Gastroesophageal sphincter (tissue), 3 donors: Measurements from ENCODE around the gene TOX2.

ENCODE experiments used
- CTCF ChIP-seq, 4 experiments: fragments of 200-600 bp in 2 of 4; fragments of 450-650 bp in 2 of 4; sonication (generic) in 1 of 4; IDR thresholded peaks; one replicate each; pipeline ENCODE4 v1.5.1; 2017 to 2019; ENCODE audit warnings: antibody characterized with exemption in 4 of 4, mild to moderate bottlenecking in 2 of 4, moderate library complexity in 2 of 4
- POLR2A ChIP-seq, 2 donors: fragments of 450-650 bp; IDR thresholded peaks; one replicate each; pipeline ENCODE4 v1.6.1; 2017; ENCODE audit warnings: antibody characterized with exemption in 2 of 2, mild to moderate bottlenecking in 2 of 2, moderate library complexity in 1 of 2
- POLR2AphosphoS5 ChIP-seq: sonication (generic); formaldehyde crosslinking; IDR thresholded peaks from one replicate; pipeline ENCODE4 v1.6.1; 2017; ENCODE audit warnings: antibody characterized with exemption

GRCh38 chr20:44034965-44035635 lies 120.4 kb downstream of the TOX2 start:
- no peak for TF ChIP-seq POLR2A (IDR thresholded peaks at IDR 0.05)
- TF ChIP-seq CTCF (IDR thresholded peaks at IDR 0.05) = no peak
- no peak for TF ChIP-seq POLR2AphosphoS5
